GM19240 (cell line): ENCODE measurements around the gene RCAN3.
"Not testable (repeated sequence)": the region's sequence is repeated elsewhere in the genome, so short reads cannot be mapped to it uniquely, and the experiment has no call there.

ENCODE experiments used
- DNase-seq: peaks from one replicate; pipeline ENCODE4 v3.0.0; 2011; ENCODE audit warnings: low spot score; ENCODE audit not compliant: insufficient read length

Gene RCAN3

DNA sequence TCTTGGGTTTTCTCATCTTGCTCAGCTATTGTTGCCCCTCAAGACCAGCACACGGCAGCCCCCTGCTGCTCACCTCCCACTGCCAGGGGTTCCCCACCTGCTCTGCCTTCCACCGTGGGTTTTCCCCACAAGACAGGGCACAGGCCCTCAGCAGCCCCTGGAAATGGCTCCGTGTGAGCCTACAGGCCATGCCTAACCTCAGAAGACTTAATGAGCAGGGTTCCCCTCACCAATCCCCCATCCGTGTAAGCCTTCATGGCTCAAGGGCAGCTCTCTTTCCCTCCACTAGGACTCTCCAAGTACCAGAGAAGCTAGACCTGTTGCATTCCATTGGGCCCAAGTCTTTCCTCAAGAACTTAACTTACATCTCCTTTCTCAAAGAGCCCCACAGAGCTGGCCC is 18.4 kb upstream of the RCAN3 start:
- no peak for DNase-seq

DNA sequence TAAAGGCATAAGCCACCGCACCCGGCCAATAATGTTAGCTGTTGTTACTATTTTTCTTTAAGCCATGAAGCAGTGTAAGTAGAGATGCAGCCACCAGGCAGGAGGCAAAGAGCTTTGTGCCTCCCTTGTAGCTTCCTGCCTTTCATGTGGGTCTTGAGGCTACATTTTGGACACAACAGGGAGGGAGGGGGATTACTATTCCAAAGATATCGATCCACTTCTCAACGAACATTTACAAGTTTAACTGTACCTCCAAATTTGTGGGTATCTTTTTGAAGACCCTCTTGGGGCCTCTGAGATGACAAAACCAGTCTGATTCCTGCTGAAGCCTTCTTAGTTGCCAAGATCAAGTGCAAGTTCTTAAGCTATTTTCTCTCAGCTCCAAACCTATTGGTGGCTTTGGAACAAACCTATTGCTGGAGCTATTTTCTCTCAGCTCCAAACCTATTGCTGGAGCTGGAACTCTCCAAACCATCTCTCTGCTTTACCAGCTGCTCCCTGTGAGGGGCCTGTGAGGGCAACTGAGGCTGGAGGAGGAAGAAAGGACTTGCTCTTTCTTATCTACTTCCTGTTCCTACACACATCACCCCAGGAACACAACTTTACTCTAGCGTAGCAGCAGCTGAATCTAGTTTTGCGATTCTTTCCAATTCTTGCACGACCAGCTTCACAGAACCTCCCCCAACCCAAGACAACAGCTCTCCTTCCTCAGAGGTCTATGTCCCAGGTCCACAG is 16.1 kb upstream of the RCAN3 start:
- DNase-seq = no peak

DNA sequence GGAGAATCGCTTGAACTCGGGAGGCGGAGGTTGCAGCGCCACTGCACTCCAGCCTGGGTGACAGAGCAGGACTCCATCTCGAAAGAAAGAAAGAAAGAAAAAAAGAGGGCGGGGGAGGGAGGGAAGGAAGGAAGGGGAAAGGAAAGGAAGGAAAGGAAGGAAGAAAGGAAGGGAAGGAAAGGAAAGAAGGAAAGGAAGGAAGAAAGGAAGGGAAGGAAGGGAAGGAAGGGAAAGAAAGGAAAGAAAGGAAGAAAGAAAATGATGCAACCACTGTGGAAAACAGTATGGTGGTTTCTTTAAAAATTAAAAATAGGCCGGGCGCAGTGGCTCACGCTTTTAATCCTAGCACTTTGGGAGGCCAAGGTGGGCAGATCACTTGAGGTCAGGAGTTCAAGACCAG is 15.2 kb upstream of the RCAN3 start:
- no peak for DNase-seq

DNA sequence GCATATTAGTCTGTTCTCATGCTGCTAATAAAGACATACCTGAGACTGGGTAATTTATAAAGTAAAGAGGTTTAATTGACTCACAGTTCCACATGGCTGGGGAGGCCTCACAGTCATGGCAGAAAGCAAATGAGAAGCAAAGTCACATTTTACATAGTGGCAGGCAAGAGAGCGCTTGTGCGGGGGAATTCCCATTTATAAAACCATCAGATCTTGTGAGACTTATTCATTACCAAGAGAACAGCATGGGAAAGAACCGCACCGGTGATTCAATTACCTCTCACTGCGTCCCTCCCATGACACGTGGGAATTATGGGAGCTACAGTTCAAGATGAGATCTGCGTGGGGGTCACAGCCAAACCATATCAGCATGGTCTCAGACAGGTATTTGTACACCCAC is 14.5 kb upstream of the RCAN3 start:
- DNase-seq = not testable (repeated sequence)

DNA sequence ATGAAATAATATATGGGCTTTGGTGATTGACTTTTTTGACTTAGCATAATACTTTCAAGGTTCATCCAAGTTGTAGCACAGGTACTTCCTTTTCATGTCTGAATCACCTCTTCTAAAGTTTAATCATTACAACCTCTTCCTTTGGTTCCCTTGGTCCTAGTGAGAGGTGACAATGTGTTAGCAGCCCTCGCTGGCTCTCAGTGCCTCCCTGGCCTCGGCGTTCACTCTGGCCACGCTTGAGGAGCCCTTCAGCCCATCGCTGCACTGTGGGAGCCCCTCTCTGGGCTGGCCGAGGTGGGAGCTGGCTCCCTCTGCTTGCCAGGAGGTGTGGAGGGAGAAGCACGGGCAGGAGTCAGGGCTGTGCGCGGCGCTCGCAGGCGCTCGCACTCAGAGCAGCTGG is 13.0 kb upstream of the RCAN3 start:
- DNase-seq = no peak

DNA sequence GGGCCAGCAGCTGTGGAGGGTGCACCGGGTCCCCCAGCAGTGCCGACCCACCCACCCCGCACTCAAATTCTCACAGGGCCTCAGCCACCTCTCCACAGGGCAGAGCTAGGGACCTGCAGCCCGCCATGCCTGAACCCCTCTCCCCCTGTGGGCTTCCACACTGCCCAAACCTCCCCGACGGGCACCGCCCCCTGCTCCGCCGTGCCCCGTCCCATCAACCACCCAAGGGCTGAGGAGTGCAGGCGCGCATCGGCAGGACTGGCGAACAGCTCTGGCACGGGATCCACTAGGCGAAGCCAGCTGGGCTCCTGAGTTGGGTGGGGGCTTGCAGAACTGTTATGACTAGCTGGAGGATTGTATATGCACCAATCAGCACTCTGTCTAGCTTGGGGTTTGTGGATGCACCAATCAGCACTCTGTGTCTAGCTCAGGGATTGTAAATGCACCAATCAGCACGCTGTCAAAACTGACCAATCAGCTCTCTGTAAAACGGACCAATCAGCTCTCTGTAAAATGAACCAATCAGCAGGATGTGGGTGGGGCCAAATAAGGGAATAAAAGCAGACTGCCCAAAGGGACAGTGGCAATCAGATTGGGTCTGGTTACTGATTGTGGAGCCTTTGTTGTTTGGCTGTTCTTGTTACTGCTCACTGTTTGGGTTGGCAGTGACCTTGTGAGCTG is 12.4 kb upstream of the RCAN3 start:
- no peak for DNase-seq

DNA sequence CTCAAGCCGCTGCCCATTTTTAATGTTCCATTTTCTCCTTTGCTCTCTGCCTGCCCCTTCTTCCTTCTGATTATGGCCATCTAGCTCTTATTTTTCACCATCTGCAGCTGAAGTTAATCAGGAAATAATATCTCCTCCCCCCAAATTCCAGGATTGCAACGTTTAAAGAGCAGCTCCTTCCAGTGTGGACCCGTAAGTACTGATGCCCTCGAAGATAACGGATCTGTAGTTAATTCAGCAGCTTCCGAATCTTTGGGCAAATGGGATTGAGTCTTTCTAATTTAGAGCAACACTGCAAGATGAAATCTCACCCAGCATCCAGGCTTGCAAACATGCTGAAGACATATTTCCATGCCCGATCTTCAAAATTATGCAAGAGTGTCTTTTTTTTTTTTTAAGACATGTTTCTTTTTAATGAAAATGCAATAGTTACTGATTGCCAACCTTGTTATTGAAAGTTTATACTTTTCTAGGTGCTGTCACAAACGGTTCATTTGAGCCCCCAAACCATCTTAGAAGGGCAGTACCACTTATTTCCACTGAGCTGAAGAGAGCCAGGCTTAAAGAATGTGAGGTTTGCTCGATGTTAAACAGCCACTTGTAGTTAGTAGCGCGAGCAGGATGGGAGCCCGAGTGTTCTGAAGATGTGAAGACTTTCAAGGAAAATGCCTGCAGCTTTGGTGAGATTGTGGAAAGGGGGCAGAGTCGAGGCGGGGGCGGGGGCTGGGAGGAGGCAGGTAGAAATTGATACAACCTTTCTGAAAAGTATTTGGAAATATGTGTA is 10.9 kb upstream of the RCAN3 start:
- no peak for DNase-seq

DNA sequence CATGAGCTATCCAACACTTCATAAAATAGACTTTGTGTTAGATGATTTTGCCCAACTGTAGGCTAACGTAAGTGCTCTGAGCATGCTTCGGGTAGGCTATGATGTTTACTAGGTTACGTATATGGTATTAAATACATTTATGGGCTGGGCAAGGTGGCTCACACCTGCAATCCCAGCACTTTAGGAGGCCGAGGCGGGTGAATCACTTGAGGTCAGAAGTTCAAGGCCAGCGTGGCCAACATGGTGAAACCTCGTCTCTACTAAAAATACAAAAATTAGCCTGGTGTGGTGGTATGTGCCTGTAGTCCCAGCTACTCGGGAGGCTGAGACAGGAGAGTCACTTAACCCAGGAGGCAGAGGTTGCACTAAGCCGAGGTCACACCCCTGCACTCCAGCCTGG is 9.7 kb upstream of the RCAN3 start:
- DNase-seq = not testable (repeated sequence)

DNA sequence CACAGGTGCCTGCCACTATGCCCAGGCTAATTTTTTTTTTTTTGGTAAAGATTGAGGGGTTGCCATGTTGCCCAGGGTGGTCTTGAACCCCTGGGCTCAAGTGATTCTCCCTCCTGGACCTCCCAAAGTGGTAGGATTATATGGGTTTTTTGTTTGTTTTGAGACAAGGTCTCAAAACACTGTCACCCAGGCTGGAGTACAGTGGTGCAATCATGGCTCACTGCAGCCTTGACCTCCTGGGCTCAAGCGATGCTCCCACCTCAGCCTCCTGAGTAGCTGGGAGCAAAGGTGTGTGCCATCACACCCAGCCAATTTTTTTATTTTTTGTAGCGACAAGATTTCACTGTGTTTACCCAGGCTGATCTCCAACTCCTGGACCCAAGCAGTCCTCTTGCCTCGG is 8.9 kb upstream of the RCAN3 start:
- no peak for DNase-seq

DNA sequence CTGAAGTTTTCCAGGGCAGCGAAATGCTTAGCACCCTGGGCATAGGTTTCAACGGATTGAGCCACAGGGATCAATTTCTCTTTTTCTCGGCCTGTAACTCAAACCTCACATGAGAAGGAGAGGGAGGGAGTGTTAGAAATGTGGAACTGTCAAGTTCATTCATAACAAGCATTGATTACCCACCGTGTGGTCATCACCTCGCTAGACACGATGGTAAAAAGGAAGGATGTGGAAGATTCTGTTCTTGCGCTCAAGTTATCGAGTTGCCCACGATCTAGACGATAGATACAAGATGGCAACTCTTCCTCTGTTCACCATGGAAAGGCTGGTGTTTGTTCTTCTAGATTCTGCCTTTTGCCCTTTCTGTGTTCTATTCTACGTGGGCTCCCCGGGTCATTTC is 4.0 kb upstream of the RCAN3 start:
- no peak for DNase-seq

DNA sequence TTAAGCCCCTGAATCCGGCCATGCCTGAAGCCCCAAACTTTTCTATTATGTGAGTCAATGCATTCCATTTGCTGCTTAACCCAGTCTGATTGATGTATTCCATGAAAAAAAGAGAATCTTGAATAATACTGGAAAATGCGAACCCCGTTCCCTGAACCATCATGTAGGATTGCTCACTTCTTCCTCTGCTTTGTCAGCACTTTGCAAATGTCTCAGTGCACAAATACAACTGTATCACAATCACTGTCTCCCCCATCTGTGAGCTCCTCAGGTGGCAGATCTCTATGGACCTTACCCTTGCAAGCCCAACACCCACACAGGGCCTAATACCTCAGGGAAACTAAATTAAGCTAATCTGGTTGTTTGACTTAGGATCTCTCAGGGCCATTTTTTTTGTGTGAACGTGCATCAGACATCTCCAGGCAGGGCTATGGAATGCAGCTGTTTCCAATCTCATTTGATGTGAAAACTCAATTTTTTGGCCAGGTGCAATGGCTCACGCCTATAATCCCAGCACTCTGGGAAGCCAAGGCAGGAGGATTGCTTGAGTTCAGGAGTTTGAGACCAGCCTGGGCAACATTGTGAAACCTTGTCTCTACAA is 2.1 kb upstream of the RCAN3 start:
- DNase-seq = no peak

DNA sequence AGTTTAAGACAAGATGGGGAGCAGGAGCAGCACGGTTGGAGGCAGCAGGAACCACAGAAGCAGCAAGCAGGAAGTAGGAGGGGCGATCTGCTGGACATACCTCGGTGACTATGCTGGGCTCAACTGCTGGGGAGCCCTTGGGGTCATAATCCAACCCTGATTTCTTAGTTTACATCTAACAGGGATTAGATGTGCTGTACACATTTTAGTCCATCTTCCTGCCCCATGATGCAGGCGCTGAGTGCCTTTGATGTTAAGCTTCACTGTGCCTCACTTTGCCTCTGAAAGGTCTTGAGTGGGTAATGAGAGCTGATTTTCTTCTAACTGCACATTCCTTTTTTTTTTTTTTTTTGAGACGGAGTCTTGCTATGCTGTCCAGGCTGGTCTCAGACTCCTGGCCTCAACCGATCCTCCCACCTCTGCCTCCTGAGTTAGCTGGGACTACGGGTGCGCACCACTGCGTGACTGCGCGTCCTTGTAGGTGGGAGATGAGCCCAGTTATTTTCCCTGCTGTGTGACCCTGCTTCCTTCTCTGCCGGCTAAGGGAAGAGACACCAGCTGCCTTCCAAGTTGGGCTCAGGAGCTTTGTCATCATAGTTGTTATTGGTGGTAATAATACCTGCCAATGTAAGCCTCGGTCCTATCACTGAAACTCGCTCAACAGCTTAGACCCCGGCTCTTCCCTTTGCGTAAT is 1.1 kb upstream of the RCAN3 start:
- no peak for DNase-seq

DNA sequence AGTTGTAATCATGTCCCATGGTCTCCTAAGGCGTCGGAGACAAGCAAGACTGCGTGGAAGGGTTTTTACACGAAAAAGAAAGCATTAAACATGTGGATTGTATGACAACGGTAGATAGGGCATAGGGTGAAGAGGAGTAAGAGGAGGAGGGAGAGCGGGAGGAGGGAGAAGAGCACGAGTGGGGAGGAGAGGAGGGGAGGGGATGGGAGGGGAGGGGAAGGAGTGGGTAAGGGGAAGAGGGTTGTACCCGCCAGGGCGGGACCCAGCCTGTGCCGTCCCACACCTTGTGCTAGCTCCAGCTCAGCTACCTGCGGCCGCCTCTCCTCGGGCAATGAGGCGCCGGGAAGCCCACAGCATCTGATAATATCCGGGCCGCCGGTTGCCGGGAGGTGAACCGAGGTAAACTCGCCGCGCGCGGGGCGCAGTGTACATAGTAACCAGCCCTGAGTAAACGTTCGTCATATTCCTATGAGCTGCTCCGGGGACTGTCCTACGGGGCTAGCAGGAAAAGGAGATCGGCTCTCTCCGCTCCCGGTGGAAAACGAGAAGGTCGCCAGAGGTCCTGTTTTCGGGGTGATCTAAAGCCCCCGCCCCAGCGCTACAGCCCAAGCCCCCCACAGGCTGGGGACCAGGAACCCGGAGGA is 449 bp upstream of the RCAN3 start:
- DNase-seq = no peak

DNA sequence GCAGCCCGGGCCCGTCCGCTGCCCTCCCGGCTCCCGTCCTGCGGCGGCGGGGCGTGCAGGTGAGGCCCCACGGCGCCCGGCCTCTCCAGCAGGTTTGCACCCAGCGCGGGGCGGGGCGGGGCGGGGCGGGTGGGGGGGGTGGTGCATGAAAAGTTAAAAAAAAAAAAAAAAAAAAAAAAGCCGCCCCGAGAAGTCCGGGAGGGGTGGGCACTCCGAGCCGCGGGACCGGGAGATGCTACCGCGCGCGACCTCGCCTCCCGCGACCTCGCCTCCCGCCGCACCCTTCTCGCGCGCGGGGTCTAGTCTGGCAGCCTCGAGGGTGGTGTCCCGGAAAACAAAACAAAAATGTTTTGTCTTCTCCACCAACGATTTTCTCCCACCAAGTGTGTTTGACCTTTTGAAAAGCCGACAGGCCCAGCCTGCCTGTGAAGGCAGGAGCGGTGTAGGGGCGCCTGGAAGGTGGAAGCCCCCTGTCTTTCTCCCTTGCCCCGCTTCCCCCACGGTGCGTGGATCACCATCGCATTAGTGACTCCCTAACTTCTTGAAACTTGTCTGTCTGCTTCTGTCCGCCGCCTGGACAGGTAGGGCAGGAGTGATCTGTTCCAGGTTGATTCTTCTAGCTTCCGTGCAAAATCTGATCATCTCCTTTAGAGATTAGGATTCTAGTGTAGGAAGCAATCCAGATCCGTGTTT is 569 bp downstream of the RCAN3 start:
- DNase-seq = no peak

DNA sequence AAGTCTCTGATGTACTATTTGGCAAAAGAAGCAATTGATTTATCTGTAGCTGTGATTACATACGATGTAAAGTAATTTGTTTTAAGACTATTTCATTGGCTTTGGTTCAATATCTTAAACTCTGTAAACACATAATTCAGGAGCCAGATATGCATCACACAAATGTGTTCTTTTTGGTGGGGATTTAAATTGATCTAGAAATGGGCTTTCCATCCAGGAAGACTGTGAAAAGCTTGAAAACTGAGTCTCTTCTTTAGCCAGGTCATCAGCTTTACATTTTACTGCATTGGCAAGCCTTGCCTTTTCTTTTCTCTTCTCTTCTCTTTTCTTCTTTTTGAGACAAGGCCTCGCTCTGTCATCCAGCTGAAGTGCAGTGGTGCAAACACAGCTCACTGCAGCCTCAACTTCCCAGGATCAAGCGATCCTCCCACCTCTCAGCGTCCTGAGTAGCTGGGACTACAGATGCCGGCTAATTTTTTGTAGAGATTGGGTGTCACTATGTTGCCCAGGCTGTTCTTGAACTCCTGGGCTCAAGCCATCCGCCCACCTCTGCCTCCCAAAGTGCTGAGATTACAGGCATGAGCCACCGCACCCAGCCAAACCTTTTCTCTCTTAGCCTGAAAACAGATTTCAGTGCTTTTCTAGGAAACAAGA is 1.4 kb downstream of the RCAN3 start:
- DNase-seq = no peak

DNA sequence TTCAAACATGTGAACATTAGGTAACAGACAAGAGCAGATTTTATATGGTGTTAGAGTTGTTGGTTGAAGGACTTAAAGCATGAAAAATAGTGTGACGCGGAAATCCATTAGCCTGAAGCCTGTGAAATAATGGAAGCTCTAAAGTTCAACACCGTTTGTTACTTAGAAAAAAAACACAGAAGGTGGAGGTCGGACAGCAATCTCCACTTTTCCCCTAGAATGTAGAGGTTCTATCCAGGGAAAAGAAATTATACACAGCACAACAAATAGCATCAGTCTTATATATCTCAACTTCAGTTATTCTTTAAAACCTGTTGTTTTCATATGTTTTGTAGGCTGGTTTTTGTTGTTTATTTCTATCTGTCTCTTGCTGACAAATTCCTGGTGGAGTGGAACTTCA is 1.9 kb downstream of the RCAN3 start:
- no peak for DNase-seq

DNA sequence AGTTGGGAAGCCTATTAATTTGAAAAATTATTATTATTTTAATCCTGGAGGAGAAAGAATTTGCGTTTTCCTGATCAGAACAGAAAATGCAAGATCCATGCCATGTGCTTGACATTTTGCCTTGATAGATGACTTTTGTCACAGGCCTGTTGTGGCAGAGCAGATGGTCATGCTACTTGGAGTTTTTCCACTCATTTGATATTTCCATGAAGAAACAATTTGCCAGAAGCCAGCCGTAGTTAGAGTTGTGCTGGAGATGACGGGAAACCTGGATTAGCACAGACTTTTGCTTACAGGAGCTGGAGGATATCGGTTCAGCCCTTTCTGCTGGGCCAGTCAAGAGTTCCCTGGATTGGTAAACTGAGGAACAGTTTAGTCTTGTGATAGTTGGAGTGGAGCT is 3.2 kb downstream of the RCAN3 start:
- no peak for DNase-seq

DNA sequence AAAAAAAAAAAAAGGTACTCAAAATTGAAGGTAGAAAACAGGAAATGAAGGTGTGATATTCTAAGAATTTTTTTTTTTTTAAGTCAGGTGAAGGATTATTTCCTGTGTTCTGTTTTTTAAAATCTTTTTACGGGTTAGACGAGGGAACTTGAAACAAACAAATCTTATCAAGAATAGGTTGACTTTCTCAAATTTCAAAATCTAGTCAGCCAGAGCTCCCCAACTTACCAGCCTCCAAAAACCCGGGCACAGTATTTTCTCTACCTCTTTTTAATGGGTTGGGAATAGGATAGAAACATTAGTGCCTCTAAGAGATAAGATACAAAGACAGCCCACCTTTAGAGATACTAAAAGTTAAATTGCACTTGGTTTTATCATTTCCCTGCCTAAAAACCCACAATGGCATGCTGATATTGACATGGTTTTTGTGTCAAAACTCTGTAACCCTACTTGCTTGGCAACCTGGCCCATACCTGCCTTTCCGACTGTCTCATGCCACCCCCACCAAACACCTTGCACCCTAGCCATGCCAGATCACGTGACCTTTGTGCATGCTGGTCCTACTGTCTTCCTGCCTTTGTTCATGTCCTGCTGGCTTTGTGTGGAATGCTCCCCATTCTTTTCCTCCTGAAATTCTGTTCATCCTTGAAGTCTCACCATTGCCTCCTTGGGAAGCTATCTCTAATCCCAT is 4.2 kb downstream of the RCAN3 start:
- no peak for DNase-seq

DNA sequence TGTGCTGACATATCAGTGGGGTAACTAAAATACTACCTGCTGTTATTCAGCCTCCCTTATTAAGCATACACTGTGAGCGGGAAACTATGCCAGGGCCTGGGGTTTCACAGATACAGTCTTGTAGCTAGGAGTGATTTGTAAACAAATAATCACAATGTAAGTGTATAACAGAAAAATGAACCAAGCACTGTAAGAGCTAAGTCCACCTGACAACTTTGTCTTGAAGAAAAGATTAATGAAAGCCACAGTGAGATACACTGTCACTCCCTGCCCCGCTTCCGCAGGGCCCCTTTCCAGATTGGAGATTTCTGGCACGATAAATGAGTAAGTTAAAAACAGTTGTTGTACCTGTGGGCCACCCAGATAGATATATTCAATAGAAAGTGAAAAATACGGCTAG is 4.8 kb downstream of the RCAN3 start:
- DNase-seq = no peak
